Esophagus (tissue), 2 donors: ENCODE data around the gene PTPRQ. TPM values are rescaled to one million over a fixed set of nuclear protein-coding genes. Genes with fewer than 3 reads are reported as not detected.

ENCODE experiments used
- H3K27ac ChIP-seq, 2 donors: one replicate each; pipeline ENCODE4 v1.5.1; 2013; ENCODE audit warnings: low read depth in 2 of 2, mild to moderate bottlenecking in 2 of 2, inconsistent platforms in 1 of 2, low read length in 1 of 2, moderate library complexity in 1 of 2
- H3K27me3 ChIP-seq, 2 donors: one replicate each; pipeline ENCODE4 v1.6.1; 2013; ENCODE audit warnings: low read length in 2 of 2, control low read depth in 1 of 2, mild to moderate bottlenecking in 1 of 2; ENCODE audit not compliant: insufficient read depth in 2 of 2, control insufficient read depth in 1 of 2
- H3K36me3 ChIP-seq, 2 donors: one replicate each; pipeline ENCODE4 v1.6.1; 2013; ENCODE audit warnings: low read length in 1 of 2; ENCODE audit not compliant: control insufficient read depth in 2 of 2, insufficient read depth in 2 of 2
- H3K4me1 ChIP-seq, 2 donors: one replicate each; pipeline ENCODE4 v1.6.1; 2013; ENCODE audit warnings: low read length in 1 of 2; ENCODE audit not compliant: control insufficient read depth in 2 of 2, insufficient read depth in 2 of 2
- H3K4me3 ChIP-seq, 2 donors: one replicate each; pipeline ENCODE4 v1.5.1; 2013; ENCODE audit warnings: low read length in 2 of 2, mild to moderate bottlenecking in 2 of 2, low read depth in 1 of 2, moderate library complexity in 1 of 2
- H3K9me3 ChIP-seq, 2 donors: one replicate each; pipeline ENCODE4 v1.6.1; 2013; ENCODE audit warnings: mild to moderate bottlenecking in 2 of 2, low read depth in 1 of 2, low read length in 1 of 2, moderate library complexity in 1 of 2; ENCODE audit not compliant: control insufficient read depth in 2 of 2, insufficient read depth in 1 of 2
- WGBS, 2 donors: extraction: QIAGEN DNeasy Blood & Tissue Kit; methylation state at CpG; one replicate each; pipeline ENCODE4 v1.1.7; 2013; 5-methylcytosine and 5-hydroxymethylcytosine counted together
- polyA plus RNA-seq, 2 donors: library from polyadenylated mRNA; stranded (reverse); fragments of 200-250 nt; gene quantifications; one replicate each; pipeline ENCODE4 v1.2.3, GENCODE V29; 2013
- donor health status: healthy with polysubstance abuse.
- donor health status: Bipolar disorder and iron deficiency.

Gene PTPRQ
- polyA plus RNA-seq, 2 donors: 0.20 to 0.22 TPM

DNA sequence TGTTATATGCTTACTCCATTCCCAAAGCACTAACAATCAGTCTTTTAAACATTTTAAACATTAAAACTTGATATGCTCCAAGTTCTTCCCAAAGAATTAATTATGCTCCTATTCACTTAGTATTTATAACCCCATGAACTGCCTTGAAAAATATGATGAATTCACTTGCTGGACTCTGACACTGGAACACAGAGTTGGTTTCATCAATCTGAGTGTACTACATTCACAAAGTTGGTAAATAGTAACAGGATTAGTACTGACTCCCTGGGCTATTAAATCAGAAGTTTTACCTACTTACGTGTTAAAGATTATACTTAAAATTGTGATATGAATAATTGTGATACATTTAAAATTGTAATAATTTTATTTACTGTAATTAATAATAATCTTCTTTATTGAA, 246.1 kb downstream of the PTPRQ start:
- Histone ChIP-seq H3K4me3 (no peak overlapping the region), H3K27ac (no peak overlapping the region), H3K36me3 (no peaks in the 10 kb centered on the region), H3K9me3 (no peaks in the 10 kb centered on the region), H3K27me3 (no peaks in the 10 kb centered on the region), H3K4me1 (no peaks in the 10 kb centered on the region)
- WGBS, 2 donors: 73 to 89% methylated on average over 1 of the region's 1 CpG

DNA sequence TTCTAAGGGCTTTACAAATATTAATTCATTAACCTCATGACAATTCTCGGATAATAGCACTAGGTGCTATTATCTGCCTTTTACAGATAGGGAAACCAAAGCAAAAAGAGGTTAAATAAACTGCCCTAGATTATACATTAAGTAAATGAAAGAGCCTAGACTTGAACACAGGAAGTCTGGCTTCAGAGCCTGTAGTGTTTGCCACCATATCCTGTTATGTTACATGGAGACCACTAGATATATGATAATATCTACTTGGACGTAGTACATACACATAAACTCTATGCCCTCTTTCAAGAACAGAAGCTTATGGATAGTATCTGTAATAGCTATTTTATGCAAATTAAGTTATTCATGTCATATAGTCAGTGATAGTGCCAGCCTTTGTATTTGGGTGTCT, 246.5 kb downstream of the PTPRQ start:
- Histone ChIP-seq H3K27me3 (no peaks in the 10 kb centered on the region), H3K36me3 (no peaks in the 10 kb centered on the region), H3K4me1 (no peaks in the 10 kb centered on the region), H3K4me3 (no peak overlapping the region), H3K27ac (no peak overlapping the region), H3K9me3 (no peaks in the 10 kb centered on the region)
- 49 to 50% methylated on average over 2 of the region's 2 CpGs for whole genome bisulfite sequencing, 2 donors

DNA sequence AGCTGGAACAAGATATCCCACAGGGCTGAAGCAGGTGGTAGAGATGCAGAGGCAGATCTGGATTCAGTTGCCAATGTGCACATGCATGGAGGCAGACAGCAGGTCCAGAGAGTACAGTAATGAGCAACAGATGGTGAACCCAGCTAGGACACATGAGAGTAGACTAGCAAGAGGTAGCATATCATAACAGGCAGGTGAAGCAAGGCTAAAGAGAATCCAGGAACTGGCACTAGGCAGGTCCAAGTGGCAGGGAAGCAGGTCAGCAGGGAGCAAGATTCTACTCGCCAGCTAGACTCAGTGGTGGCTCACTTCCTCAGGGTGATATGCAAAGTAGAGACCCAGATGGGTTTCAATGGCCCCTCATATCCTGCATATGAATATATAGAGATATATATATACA, 248.1 kb downstream of the PTPRQ start:
- no peak overlapping the region for H3K27ac ChIP-seq
- 83 to 89% methylated on average over 1 of the region's 1 CpG for WGBS, 2 donors
- H3K9me3 ChIP-seq: no peaks in the 10 kb centered on the region
- no peaks in the 10 kb centered on the region for H3K4me1 ChIP-seq
- no peaks in the 10 kb centered on the region for H3K27me3 ChIP-seq
- no peak overlapping the region for H3K4me3 ChIP-seq
- no peaks in the 10 kb centered on the region for H3K36me3 ChIP-seq

DNA sequence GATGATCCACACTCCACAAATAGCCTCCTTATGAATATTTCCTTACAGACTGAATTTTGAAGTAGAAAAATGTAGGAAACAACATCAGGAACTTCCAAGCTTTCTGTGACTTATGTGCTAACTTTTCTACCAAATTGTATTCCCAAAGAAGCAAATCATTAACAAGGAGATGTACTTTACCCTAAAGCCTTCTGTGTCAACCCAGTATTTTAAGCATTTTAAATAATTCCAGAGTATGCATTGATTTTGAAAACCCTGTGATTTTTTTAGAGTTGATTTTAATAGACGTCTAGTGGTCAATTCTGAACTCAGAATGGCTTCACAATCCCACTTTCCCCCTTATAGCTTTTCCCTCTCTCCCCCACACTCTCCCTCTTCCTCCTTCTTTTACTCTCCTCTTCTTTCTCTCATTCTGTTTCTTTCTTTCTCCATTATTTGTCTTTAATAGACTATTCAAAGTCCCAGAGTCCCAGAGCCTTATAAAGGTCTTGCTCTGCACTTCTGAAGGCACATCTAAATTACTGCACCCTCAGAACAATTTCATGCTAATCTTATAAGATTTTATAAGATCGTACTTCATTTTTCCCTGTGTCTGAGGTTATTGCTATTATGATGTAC, 253.3 kb downstream of the PTPRQ start:
- no peaks in the 10 kb centered on the region for H3K36me3 ChIP-seq
- H3K27ac ChIP-seq: no peak overlapping the region
- 61 to 73% methylated on average over 2 of the region's 2 CpGs for WGBS, 2 donors
- no peaks in the 10 kb centered on the region for H3K4me1 ChIP-seq
- no peaks in the 10 kb centered on the region for H3K27me3 ChIP-seq
- no peaks in the 10 kb centered on the region for H3K9me3 ChIP-seq
- H3K4me3 ChIP-seq: no peak overlapping the region

DNA sequence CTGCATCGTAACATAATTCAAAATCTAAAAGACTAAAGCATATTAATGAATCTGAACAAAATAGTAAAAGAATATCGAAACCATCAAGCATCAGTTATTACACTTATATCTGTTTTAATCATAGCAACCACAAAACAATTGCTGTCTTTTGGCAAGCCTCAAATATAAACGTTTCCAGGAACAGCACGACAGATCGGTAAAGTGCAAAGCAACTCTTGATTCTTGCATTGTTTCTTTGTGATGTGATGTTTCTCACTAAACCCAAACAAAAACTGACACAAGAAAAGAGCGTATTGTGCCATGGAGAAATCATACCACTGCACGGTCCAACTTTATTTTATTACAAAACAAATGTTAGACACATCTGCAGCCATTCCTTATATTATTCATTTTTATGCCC, 254.2 kb downstream of the PTPRQ start:
- Histone ChIP-seq H3K36me3 (no peaks in the 10 kb centered on the region), H3K4me3 (no peak overlapping the region), H3K27ac (no peak overlapping the region), H3K4me1 (no peaks in the 10 kb centered on the region), H3K9me3 (no peaks in the 10 kb centered on the region), H3K27me3 (no peaks in the 10 kb centered on the region)
- 70 to 72% methylated on average over 7 of the region's 7 CpGs for WGBS, 2 donors

DNA sequence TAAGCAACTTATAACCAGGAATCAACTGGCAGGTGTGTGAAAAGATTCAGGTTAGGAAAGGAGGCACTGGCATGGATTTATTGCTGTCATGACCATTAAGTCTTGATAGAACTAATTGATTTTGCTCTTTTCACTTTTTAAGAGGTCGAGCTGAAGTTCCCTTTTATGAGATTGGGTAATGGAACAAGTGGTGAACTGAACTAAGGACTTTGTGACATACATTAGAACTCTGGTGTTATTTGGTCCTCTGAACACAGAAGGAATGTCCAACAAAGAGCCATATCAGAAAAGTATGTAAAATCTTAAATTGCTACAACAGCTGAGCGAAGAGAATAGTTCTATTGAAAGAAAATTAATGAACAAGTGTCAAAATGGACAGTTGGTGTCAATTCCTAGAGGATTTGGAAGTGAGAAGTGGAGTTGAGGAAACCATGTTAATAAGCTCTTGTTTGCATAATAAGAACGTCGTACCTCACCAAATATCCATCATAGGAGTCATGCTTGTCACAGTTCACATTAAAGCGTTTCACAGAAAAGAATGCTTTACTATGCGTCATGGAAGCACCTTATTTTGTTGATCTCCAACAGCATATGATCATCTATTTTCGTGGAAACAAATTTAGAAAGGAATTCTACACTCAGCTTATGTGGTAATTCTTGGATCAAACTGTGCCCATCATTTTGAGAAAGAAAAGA, 255.0 kb downstream of the PTPRQ start:
- H3K4me3 ChIP-seq: no peak overlapping the region
- H3K36me3 ChIP-seq: no peaks in the 10 kb centered on the region
- H3K4me1 ChIP-seq: no peaks in the 10 kb centered on the region
- H3K27me3 ChIP-seq: no peaks in the 10 kb centered on the region
- H3K27ac ChIP-seq: no peak overlapping the region
- H3K9me3 ChIP-seq: no peaks in the 10 kb centered on the region
- WGBS, 2 donors: 62 to 68% methylated on average over 7 of the region's 7 CpGs

DNA sequence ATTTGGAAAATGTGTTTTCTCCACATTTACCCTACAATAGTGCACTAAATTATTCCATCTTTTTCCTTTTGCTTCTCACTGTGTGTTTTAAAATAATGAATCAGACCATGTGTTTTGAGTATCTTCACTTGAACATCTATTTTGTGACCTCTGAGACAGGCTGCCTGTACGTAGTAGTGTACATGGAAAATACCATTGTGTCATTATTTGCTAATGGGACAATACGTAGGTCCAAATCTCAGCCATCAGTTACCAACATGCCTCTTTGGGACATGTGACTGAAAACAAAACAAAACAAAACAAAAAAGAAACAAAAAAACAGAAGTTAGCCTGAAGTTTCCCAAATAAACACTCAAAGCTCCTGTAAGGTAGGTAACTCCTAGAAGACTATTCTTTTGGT, 256.3 kb downstream of the PTPRQ start:
- no peak overlapping the region for H3K4me3 ChIP-seq
- no peaks in the 10 kb centered on the region for H3K4me1 ChIP-seq
- 75 to 82% methylated on average over 2 of the region's 2 CpGs for WGBS, 2 donors
- no peaks in the 10 kb centered on the region for H3K36me3 ChIP-seq
- H3K27ac ChIP-seq: no peak overlapping the region
- no peaks in the 10 kb centered on the region for H3K9me3 ChIP-seq
- H3K27me3 ChIP-seq: no peaks in the 10 kb centered on the region

DNA sequence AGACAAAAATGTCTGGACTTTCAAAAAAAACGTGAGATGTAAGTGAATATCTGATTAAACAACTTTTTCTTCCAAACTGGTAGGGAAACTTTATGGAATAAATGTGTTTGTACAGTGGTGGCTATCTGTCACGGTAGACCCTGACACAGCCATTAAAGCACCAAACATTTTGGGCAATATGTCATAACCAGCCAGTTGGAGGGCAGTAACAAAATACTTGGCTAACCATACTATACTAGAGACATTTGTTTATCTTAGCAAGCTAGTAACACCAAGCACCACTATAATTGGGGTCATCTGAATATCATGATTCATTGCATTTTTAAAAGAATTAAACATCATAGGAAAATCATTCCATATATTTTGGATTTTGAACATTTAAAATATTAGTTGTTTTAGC, 257.4 kb downstream of the PTPRQ start:
- H3K4me3 ChIP-seq: no peak overlapping the region
- WGBS, 2 donors: 57 to 67% methylated on average over 2 of the region's 2 CpGs
- no peaks in the 10 kb centered on the region for H3K4me1 ChIP-seq
- no peaks in the 10 kb centered on the region for H3K36me3 ChIP-seq
- H3K27me3 ChIP-seq: no peaks in the 10 kb centered on the region
- H3K9me3 ChIP-seq: no peaks in the 10 kb centered on the region
- H3K27ac ChIP-seq: no peak overlapping the region

DNA sequence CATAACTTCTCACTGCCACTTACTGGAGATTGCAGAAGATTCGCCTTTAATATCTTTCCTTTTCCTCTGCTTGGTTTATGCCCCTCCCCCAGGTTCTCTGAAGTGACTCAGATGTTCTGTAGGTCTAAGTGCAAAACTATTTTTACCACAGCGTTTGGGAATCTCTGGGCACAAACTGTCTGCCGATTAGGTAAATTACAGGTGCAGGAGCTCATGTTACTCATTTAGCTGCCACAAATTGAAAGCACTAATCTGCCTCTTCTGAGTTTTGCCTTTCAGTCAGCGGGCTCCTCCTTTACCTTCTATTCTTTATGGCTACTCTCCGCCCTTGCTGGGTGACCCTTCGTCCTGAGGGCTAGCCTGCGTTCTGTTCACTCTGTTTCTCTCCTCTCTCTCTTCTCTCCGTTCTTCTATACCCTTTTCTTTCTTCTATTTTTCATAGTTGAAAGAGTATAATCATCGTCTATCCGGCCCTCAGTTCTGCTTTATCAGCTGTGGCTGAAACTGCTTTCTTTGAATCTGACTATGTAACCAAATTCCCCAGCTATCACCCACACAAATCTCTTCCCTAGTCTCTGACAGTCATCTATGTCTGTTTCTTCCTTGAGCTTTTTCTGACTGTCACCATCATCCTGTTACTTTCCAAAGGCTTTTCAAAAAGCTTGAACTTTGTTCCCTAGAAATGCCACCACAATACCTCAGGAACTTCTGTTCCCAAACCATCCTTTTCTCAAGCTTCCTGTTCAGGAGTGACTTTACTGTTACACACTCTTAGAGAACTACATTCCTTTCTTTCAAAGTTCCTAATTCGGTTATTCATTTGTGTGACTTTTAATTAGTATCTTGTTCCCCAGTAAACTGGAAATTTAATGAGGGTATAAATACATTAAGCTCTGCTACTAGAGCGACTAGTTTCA, 259.1 kb downstream of the PTPRQ start:
- no peak overlapping the region for H3K4me3 ChIP-seq
- no peaks in the 10 kb centered on the region for H3K4me1 ChIP-seq
- 49 to 55% methylated on average over 12 of the region's 12 CpGs for WGBS, 2 donors
- no peaks in the 10 kb centered on the region for H3K9me3 ChIP-seq
- no peaks in the 10 kb centered on the region for H3K36me3 ChIP-seq
- no peaks in the 10 kb centered on the region for H3K27me3 ChIP-seq
- no peak overlapping the region for H3K27ac ChIP-seq
